ENCODE measurements around the gene RNF130.

DNA sequence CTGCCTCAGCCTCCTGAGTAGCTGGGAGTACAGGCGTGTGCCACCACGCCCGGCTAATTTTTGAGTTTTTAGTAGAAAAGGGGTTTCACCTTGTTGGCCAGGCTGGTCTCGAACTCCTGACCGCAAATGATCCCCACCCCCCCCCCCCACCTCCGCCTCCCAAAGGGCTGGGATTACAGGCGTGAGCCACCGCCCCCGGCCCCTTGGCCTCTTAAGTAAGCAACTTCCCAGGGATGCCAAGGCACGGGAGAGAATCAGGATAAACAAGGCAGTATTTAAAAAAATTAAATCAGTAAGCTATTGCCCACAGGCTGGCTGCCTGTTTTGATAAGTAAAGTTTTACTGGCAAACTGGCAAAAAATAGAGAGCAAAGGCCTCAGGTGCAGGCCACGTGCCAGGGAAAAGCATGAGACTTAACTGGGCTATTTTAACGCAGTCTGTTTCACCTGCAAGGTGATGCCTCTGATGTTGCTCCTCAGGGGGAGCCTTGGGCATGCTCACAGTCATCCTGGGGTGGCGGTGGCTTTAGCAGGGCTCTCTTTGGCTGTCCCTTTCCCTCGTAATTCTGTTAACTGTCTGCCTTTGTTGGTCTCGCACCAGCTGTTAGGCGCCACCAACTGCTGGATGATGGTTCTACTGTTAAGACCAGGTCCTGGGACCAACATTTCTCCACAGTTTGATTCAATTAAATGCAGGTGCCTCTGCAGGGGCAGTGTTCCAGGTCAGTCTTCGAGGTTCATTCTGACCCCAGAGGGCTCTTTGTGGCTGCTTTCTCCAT lies 19.4 kb upstream of the RNF130 start:
- TF ChIP-seq, protein P1, sequence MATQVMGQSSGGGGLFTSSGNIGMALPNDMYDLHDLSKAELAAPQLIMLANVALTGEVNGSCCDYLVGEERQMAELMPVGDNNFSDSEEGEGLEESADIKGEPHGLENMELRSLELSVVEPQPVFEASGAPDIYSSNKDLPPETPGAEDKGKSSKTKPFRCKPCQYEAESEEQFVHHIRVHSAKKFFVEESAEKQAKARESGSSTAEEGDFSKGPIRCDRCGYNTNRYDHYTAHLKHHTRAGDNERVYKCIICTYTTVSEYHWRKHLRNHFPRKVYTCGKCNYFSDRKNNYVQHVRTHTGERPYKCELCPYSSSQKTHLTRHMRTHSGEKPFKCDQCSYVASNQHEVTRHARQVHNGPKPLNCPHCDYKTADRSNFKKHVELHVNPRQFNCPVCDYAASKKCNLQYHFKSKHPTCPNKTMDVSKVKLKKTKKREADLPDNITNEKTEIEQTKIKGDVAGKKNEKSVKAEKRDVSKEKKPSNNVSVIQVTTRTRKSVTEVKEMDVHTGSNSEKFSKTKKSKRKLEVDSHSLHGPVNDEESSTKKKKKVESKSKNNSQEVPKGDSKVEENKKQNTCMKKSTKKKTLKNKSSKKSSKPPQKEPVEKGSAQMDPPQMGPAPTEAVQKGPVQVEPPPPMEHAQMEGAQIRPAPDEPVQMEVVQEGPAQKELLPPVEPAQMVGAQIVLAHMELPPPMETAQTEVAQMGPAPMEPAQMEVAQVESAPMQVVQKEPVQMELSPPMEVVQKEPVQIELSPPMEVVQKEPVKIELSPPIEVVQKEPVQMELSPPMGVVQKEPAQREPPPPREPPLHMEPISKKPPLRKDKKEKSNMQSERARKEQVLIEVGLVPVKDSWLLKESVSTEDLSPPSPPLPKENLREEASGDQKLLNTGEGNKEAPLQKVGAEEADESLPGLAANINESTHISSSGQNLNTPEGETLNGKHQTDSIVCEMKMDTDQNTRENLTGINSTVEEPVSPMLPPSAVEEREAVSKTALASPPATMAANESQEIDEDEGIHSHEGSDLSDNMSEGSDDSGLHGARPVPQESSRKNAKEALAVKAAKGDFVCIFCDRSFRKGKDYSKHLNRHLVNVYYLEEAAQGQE (tag by site-specific recombination; IDR thresholded peaks at IDR 0.05), result no peak
- TF ChIP-seq, protein P2, sequence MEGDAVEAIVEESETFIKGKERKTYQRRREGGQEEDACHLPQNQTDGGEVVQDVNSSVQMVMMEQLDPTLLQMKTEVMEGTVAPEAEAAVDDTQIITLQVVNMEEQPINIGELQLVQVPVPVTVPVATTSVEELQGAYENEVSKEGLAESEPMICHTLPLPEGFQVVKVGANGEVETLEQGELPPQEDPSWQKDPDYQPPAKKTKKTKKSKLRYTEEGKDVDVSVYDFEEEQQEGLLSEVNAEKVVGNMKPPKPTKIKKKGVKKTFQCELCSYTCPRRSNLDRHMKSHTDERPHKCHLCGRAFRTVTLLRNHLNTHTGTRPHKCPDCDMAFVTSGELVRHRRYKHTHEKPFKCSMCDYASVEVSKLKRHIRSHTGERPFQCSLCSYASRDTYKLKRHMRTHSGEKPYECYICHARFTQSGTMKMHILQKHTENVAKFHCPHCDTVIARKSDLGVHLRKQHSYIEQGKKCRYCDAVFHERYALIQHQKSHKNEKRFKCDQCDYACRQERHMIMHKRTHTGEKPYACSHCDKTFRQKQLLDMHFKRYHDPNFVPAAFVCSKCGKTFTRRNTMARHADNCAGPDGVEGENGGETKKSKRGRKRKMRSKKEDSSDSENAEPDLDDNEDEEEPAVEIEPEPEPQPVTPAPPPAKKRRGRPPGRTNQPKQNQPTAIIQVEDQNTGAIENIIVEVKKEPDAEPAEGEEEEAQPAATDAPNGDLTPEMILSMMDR (tag by site-specific recombination; IDR thresholded peaks at IDR 0.05), result peak; percentile 62
- TF ChIP-seq, protein P3, sequence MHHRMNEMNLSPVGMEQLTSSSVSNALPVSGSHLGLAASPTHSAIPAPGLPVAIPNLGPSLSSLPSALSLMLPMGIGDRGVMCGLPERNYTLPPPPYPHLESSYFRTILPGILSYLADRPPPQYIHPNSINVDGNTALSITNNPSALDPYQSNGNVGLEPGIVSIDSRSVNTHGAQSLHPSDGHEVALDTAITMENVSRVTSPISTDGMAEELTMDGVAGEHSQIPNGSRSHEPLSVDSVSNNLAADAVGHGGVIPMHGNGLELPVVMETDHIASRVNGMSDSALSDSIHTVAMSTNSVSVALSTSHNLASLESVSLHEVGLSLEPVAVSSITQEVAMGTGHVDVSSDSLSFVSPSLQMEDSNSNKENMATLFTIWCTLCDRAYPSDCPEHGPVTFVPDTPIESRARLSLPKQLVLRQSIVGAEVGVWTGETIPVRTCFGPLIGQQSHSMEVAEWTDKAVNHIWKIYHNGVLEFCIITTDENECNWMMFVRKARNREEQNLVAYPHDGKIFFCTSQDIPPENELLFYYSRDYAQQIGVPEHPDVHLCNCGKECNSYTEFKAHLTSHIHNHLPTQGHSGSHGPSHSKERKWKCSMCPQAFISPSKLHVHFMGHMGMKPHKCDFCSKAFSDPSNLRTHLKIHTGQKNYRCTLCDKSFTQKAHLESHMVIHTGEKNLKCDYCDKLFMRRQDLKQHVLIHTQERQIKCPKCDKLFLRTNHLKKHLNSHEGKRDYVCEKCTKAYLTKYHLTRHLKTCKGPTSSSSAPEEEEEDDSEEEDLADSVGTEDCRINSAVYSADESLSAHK (tag by site-specific recombination; IDR thresholded peaks at IDR 0.05), result no peak
- TF ChIP-seq ZNF701 (tag by site-specific recombination; IDR thresholded peaks at IDR 0.05), result no peak

All from HEK293 (cell line).